ENCODE measurements around the gene NEDD4.

NEDD4 gene

DNA sequence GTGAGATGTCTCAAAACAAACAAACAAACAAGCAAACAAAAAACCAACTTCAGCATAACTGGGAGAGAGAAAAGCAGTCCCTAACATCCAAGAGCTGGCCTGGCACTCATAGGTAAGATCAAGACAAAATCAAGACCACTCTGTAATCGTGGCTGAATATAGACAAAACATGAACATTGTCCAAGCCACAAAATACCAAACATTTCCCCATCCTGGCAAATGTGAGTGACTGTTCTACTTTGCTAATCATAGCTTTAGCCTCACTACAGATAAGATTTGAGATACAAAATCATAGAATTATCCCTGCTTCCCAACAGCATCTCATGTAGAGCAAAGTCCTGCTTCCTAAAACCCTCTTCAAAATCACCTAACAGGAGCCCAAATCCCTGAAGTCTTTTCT lies 133.7 kb downstream of the NEDD4 start:
- H3K4me3 ChIP-seq (IDR thresholded peaks at IDR 0.05; ENCODE audit: insufficient read depth, low read depth, low read length) = no peak overlapping the region
- no peak overlapping the region for H3K9ac ChIP-seq
- H3K36me3 ChIP-seq (ENCODE audit: insufficient read depth) = no peaks in the 10 kb centered on the region
- no peaks in the 10 kb centered on the region for H3K27me3 ChIP-seq (ENCODE audit: insufficient read depth, low read depth)
- no peak overlapping the region for H3K27ac ChIP-seq
- H4K20me1 ChIP-seq (ENCODE audit: insufficient read depth) = no peaks in the 10 kb centered on the region
- H3K4me2 ChIP-seq = no peak overlapping the region
- TF ChIP-seq, protein P1, sequence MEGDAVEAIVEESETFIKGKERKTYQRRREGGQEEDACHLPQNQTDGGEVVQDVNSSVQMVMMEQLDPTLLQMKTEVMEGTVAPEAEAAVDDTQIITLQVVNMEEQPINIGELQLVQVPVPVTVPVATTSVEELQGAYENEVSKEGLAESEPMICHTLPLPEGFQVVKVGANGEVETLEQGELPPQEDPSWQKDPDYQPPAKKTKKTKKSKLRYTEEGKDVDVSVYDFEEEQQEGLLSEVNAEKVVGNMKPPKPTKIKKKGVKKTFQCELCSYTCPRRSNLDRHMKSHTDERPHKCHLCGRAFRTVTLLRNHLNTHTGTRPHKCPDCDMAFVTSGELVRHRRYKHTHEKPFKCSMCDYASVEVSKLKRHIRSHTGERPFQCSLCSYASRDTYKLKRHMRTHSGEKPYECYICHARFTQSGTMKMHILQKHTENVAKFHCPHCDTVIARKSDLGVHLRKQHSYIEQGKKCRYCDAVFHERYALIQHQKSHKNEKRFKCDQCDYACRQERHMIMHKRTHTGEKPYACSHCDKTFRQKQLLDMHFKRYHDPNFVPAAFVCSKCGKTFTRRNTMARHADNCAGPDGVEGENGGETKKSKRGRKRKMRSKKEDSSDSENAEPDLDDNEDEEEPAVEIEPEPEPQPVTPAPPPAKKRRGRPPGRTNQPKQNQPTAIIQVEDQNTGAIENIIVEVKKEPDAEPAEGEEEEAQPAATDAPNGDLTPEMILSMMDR (conservative IDR thresholded peaks at IDR 0.05; ENCODE audit: low read depth, low read length) = no peak
- no peaks in the 10 kb centered on the region for H3K4me1 ChIP-seq (ENCODE audit: low read depth, poor library complexity, severe bottlenecking)
- H3K79me2 ChIP-seq (ENCODE audit: insufficient read depth, low read depth) = no peaks in the 10 kb centered on the region
- no peak overlapping the region for H2AFZ ChIP-seq (ENCODE audit: low read depth)

- Histone ChIP-seq H2AFZ (ENCODE audit: low read depth) (no peak overlapping the region), H3K4me2 (no peak overlapping the region), H3K27ac (no peak overlapping the region), H4K20me1 (ENCODE audit: insufficient read depth) (no peaks in the 10 kb centered on the region), H3K4me1 (ENCODE audit: low read depth, poor library complexity, severe bottlenecking) (no peaks in the 10 kb centered on the region), H3K36me3 (ENCODE audit: insufficient read depth) (no peaks in the 10 kb centered on the region), H3K27me3 (ENCODE audit: insufficient read depth, low read depth) (no peaks in the 10 kb centered on the region), H3K4me3 (IDR thresholded peaks at IDR 0.05; ENCODE audit: insufficient read depth, low read depth, low read length) (no peak overlapping the region), H3K9ac (no peak overlapping the region), H3K79me2 (ENCODE audit: insufficient read depth, low read depth) (no peaks in the 10 kb centered on the region)
- TF ChIP-seq, protein P1 (conservative IDR thresholded peaks at IDR 0.05; ENCODE audit: low read depth, low read length) = no peak
These were observed 134.8 kb downstream of the NEDD4 start for GRCh38 chr15:55858661-55859060.

GRCh38 chr15:55856506-55857164 lies 136.8 kb downstream of the NEDD4 start:
- no peaks in the 10 kb centered on the region for H3K36me3 ChIP-seq (ENCODE audit: insufficient read depth)
- H3K9ac ChIP-seq = no peak overlapping the region
- H3K4me3 ChIP-seq (IDR thresholded peaks at IDR 0.05; ENCODE audit: insufficient read depth, low read depth, low read length) = no peak overlapping the region
- no peak overlapping the region for H2AFZ ChIP-seq (ENCODE audit: low read depth)
- H3K4me1 ChIP-seq (ENCODE audit: low read depth, poor library complexity, severe bottlenecking) = no peaks in the 10 kb centered on the region
- no peaks in the 10 kb centered on the region for H3K27me3 ChIP-seq (ENCODE audit: insufficient read depth, low read depth)
- no peaks in the 10 kb centered on the region for H4K20me1 ChIP-seq (ENCODE audit: insufficient read depth)
- H3K4me2 ChIP-seq = no peak overlapping the region
- no peaks in the 10 kb centered on the region for H3K79me2 ChIP-seq (ENCODE audit: insufficient read depth, low read depth)
- no peak overlapping the region for H3K27ac ChIP-seq
- TF ChIP-seq, protein P1 (conservative IDR thresholded peaks at IDR 0.05; ENCODE audit: low read depth, low read length) = no peak

DNA sequence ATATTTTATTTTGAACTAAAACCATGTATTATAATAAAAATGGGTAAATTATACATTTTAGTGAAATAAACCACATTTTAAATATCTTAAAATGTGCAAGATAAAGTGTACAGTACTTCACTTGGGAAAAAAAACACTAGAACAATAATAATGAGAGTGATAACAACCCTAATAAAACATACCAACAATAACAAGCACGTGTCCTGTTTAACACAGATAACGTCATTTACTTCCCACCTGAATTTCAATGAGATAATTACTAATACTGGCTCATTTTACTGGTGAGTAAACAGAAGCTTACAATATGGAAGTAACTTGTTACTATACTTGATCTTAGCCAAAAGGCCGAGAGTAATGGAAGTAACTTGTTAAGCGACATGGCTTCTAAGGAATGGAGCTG lies 140.3 kb downstream of the NEDD4 start:
- Histone ChIP-seq H3K36me3 (ENCODE audit: insufficient read depth) (no peaks in the 10 kb centered on the region), H3K4me1 (ENCODE audit: low read depth, poor library complexity, severe bottlenecking) (no peaks in the 10 kb centered on the region), H3K9ac (no peak overlapping the region), H3K4me2 (no peak overlapping the region), H2AFZ (ENCODE audit: low read depth) (no peak overlapping the region), H4K20me1 (ENCODE audit: insufficient read depth) (no peaks in the 10 kb centered on the region), H3K4me3 (IDR thresholded peaks at IDR 0.05; ENCODE audit: insufficient read depth, low read depth, low read length) (no peak overlapping the region), H3K79me2 (ENCODE audit: insufficient read depth, low read depth) (no peaks in the 10 kb centered on the region), H3K27ac (no peak overlapping the region), H3K27me3 (ENCODE audit: insufficient read depth, low read depth) (no peaks in the 10 kb centered on the region)
- TF ChIP-seq, protein P1 (conservative IDR thresholded peaks at IDR 0.05; ENCODE audit: low read depth, low read length) = no peak
